Fibroblast of lung (primary cell): ENCODE measurements around the gene RPH3AL.

Experiments
- CTCF ChIP-seq, 2 donors: IDR thresholded peaks in 1 of 2; conservative IDR thresholded peaks in 1 of 2; 1 replicate in 1 of 2; 2 replicates in 1 of 2; pipeline ENCODE4 v1.5.1; 2011 to 2012; ENCODE audit warnings: low read length in 2 of 2, control low read depth in 1 of 2, inconsistent platforms in 1 of 2, low read depth in 1 of 2, mild to moderate bottlenecking in 1 of 2
- EZH2 ChIP-seq: IDR thresholded peaks from 2 replicates; pipeline ENCODE4 v1.5.1; 2012; ENCODE audit warnings: low read length, control low read depth, mild to moderate bottlenecking; ENCODE audit errors: missing control alignments

DNA sequence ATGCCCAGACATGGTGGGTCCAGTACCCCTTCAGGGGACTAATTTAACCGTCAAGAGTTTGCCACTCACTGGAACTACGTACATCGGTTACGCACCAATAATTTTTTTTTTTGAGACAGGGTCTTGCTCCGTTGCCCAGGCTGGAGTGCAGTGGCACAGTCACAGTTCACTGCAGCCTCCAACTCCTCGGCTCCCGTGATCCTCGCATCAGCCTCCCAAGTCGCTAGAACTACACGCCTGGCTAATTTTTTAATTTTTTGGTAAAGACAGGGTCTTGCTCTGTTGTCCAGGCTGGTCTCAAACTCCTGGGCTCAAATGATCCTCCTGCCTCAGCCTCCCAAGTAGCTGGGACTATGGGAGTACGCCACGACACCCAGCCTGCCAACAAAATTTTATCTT is 15.6 kb downstream of the RPH3AL start:
- TF ChIP-seq CTCF (conservative IDR thresholded peaks at IDR 0.05 in 1 of 2, IDR thresholded peaks at IDR 0.05 in 1 of 2; ENCODE audit: low read depth in 1 of 2, low read length in 2 of 2) (no peak), EZH2 (no peak)
